RCC 7860 (cell line): ENCODE data around the gene NRAP.

Experiments used
- DNase-seq: peaks from one replicate; pipeline ENCODE4 v3.0.0-alpha.2; 2015; ENCODE audit warnings: low spot score
- FAIRE-seq: peaks from 2 replicates; lab custom pipeline; 2012; peaks lifted over from hg19 to GRCh38; lab: Jason Lieb, UNC

Gene NRAP

GRCh38 chr10:113566888-113567287 lies 97.0 kb downstream of the NRAP start:
- FAIRE-seq (no peak), DNase-seq (no peak)

- DNase-seq, result no peak
- no peak for FAIRE-seq
Measured at GRCh38 chr10:113565364-113565763, 98.5 kb downstream of the NRAP start.

- DNase-seq (peak; percentile 57), FAIRE-seq (no peak)
Measured at GRCh38 chr10:113563306-113564088, 100.3 kb downstream of the NRAP start.

- DNase-seq, result no peak
- FAIRE-seq, result no peak
Measured at GRCh38 chr10:113562704-113563103, 101.1 kb downstream of the NRAP start.

- no peak for FAIRE-seq
Measured at GRCh38 chr10:113562069-113562468, 101.8 kb downstream of the NRAP start.

GRCh38 chr10:113561214-113561613 lies 102.6 kb downstream of the NRAP start:
- DNase-seq (no peak), FAIRE-seq (no peak)

More at GRCh38 chr10:113562069-113562468, 101.8 kb downstream of the NRAP start:
- no peak for DNase-seq

GRCh38 chr10:113560071-113560470 lies 103.8 kb downstream of the NRAP start:
- no peak for DNase-seq
- FAIRE-seq, result no peak

GRCh38 chr10:113557903-113558321 lies 105.9 kb downstream of the NRAP start:
- DNase-seq (no peak), FAIRE-seq (no peak)

- no peak for FAIRE-seq
Measured at GRCh38 chr10:113557424-113557862, 106.4 kb downstream of the NRAP start.

GRCh38 chr10:113555751-113556150 lies 108.1 kb downstream of the NRAP start:
- FAIRE-seq, result no peak
- no peak for DNase-seq

More at GRCh38 chr10:113557424-113557862, 106.4 kb downstream of the NRAP start:
- no peak for DNase-seq

- DNase-seq, result no peak
- no peak for FAIRE-seq
Measured at GRCh38 chr10:113555245-113555644, 108.6 kb downstream of the NRAP start.

GRCh38 chr10:113554214-113554613 lies 109.6 kb downstream of the NRAP start:
- FAIRE-seq (no peak), DNase-seq (no peak)

GRCh38 chr10:113553149-113553548 lies 110.7 kb downstream of the NRAP start:
- DNase-seq (no peak), FAIRE-seq (no peak)

GRCh38 chr10:113552701-113553100 lies 111.1 kb downstream of the NRAP start, which contains the start of gene HABP2:
Gene HABP2, plus strand, starts transcription at chr10:113553053. Its CDS starts 69 bp downstream, at chr10:113553122.
- FAIRE-seq (peak; percentile 91), DNase-seq (peak; percentile 57)

- FAIRE-seq, result no peak
- no peak for DNase-seq
Measured at GRCh38 chr10:113552014-113552413, 111.8 kb downstream of the NRAP start.

- DNase-seq (peak; percentile 90), FAIRE-seq (peak; percentile 97)
Measured at GRCh38 chr10:113550365-113550764, 113.5 kb downstream of the NRAP start.

- no peak for FAIRE-seq
- no peak for DNase-seq
Measured at GRCh38 chr10:113549856-113550255, 114.0 kb downstream of the NRAP start.

GRCh38 chr10:113547426-113547825 lies 116.4 kb downstream of the NRAP start:
- FAIRE-seq, result no peak
- no peak for DNase-seq

GRCh38 chr10:113544392-113544791 lies 119.4 kb downstream of the NRAP start:
- FAIRE-seq (no peak), DNase-seq (no peak)

GRCh38 chr10:113543107-113543955 lies 120.5 kb downstream of the NRAP start:
- FAIRE-seq, result no peak
- DNase-seq, result no peak

- no peak for FAIRE-seq
Measured at GRCh38 chr10:113541549-113541927, 122.3 kb downstream of the NRAP start.

More at GRCh38 chr10:113541549-113541927, 122.3 kb downstream of the NRAP start:
- no peak for DNase-seq
